Osteocyte (in vitro differentiated cells): ENCODE measurements around the gene LSM11. TPM values are rescaled to one million over a fixed set of nuclear protein-coding genes. Genes with fewer than 3 reads are reported as not detected.

Source experiments
- DNase-seq: peaks from one replicate; pipeline ENCODE4 v3.0.0; 2021; ENCODE audit warnings: mixed read lengths; ENCODE audit not compliant: unreplicated experiment; ENCODE audit errors: extremely low spot score
- H3K27ac Mint-ChIP-seq: one replicate; pipeline ENCODE4 v1.8.0; 2021; ENCODE audit warnings: mild to moderate bottlenecking, mixed read lengths; ENCODE audit not compliant: unreplicated experiment
- H3K27me3 Mint-ChIP-seq: one replicate; pipeline ENCODE4 v1.8.0; 2021; ENCODE audit warnings: mixed read lengths; ENCODE audit not compliant: unreplicated experiment
- H3K36me3 Mint-ChIP-seq: one replicate; pipeline ENCODE4 v1.8.0; 2021; ENCODE audit warnings: mixed read lengths; ENCODE audit not compliant: unreplicated experiment
- H3K4me1 Mint-ChIP-seq: one replicate; pipeline ENCODE4 v1.8.0; 2021; ENCODE audit warnings: mixed read lengths; ENCODE audit not compliant: unreplicated experiment
- H3K4me3 Mint-ChIP-seq: one replicate; pipeline ENCODE4 v1.8.0; 2021; ENCODE audit warnings: mild to moderate bottlenecking, moderate library complexity, mixed read lengths; ENCODE audit not compliant: unreplicated experiment
- H3K9me3 Mint-ChIP-seq: one replicate; pipeline ENCODE4 v1.8.0; 2021; ENCODE audit warnings: mixed read lengths; ENCODE audit not compliant: unreplicated experiment
- total RNA-seq: library from RNA; stranded (reverse); gene quantifications from 2 replicates; pipeline ENCODE4 v1.2.1, GENCODE V29; 2021
- TF ChIP-seq, protein P1 (sequence below): fragments of 200-600 bp; sonication (generic); IDR thresholded peaks from 2 replicates; pipeline ENCODE4 v1.5.0; 2021; ENCODE audit warnings: antibody characterized with exemption, mild to moderate bottlenecking, moderate library complexity

Gene LSM11
- total RNA-seq, 1 donor from 2014 or later, result 7.2 TPM

DNA sequence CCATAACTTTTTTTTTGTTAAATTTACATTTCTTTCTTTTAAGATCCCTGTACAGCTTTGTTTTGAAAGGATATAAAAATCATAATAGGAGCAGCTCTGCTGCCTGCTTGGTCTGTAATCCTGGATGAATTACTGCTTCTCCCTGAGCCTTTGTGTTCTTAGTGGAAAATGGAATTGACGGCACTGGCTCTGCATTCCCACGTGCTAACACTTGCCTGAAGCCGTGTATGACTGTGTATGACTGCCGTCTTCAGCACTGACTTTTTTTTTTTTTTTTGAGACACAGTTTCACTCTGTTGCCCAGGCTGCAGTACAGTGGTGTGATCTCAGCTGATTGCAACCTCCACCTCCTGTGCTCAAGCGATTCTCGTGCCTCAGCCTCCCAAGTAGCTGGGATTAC lies 7.5 kb upstream of the LSM11 start:
- peaks cover 14% of the 10 kb centered on the region for H3K36me3 Mint-ChIP-seq
- peaks cover 13% of the 10 kb centered on the region for H3K4me1 Mint-ChIP-seq
- H3K27me3 Mint-ChIP-seq, result no peaks in the 10 kb centered on the region
- TF ChIP-seq, protein P1, sequence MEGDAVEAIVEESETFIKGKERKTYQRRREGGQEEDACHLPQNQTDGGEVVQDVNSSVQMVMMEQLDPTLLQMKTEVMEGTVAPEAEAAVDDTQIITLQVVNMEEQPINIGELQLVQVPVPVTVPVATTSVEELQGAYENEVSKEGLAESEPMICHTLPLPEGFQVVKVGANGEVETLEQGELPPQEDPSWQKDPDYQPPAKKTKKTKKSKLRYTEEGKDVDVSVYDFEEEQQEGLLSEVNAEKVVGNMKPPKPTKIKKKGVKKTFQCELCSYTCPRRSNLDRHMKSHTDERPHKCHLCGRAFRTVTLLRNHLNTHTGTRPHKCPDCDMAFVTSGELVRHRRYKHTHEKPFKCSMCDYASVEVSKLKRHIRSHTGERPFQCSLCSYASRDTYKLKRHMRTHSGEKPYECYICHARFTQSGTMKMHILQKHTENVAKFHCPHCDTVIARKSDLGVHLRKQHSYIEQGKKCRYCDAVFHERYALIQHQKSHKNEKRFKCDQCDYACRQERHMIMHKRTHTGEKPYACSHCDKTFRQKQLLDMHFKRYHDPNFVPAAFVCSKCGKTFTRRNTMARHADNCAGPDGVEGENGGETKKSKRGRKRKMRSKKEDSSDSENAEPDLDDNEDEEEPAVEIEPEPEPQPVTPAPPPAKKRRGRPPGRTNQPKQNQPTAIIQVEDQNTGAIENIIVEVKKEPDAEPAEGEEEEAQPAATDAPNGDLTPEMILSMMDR, result no peak
- H3K27ac Mint-ChIP-seq, result no peak overlapping the region
- no peaks in the 10 kb centered on the region for H3K9me3 Mint-ChIP-seq
- no peak overlapping the region for H3K4me3 Mint-ChIP-seq
- DNase-seq, result no peak

DNA sequence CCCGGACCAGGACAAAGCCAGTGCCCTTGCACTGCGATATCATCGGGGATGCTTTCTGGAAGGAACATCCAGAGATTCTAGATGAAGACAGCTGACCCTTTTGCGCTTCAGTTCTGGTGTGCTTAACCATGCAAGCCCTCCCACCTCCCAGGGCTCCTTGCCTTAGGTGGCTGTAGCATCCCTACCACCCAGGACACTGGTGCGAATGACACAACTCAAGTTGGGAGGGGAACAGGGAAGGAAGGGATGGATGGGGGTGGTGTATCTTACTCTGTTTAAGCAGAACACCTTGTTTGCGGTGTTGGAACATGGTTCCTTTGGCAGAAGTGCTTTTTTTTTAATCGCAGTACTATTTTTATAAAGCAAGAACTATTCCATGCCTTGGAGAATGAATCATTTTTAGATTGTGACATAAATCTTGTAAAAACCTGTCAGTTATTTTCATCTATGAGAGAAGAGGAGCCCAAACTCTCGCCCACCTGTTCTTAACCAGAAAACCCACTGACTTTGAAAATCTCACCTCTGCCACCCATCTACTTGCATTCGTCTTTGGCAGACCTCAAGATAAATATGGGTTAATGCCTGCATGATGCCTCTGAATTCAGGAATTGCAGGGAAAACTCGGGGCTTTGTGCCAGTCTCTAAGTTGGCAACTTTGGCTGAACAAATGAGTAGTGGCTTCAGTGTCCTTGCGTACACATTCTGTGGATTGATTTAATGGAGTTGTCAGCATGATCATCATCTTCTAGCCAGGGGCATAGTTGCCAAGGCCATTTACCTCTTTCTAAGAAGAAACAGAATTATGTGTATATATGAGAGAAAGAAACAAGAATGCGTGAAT lies 3.9 kb upstream of the LSM11 start:
- H3K4me3 Mint-ChIP-seq, result no peak overlapping the region
- H3K27me3 Mint-ChIP-seq, result no peaks in the 10 kb centered on the region
- no peak overlapping the region for H3K27ac Mint-ChIP-seq
- peaks cover 5% of the 10 kb centered on the region for H3K4me1 Mint-ChIP-seq
- TF ChIP-seq, protein P1, result no peak
- H3K9me3 Mint-ChIP-seq, result no peaks in the 10 kb centered on the region
- no peak for DNase-seq
- H3K36me3 Mint-ChIP-seq, result peaks cover 11% of the 10 kb centered on the region

DNA sequence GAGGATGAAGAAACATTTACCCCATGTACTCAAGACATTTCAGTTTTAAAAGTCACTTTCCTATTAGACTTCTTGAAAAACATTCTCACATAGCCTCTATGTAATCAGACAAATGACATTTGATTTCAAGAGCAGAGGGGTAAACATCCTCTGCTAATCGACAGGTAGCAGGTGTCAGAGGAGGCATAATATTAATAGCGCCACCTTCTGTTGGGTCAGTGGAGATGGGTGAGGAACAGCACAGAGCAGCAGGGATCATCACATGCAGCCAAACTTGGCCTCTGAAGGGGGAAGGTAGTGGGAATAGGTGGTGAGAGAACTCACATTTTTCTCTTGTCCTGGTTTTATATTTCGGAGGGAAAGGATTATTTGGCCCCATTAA lies 3.3 kb upstream of the LSM11 start:
- Mint-ChIP-seq H3K9me3 (no peaks in the 10 kb centered on the region), H3K4me1 (peaks cover 11% of the 10 kb centered on the region), H3K27me3 (no peaks in the 10 kb centered on the region), H3K36me3 (peaks cover 11% of the 10 kb centered on the region), H3K4me3 (no peak overlapping the region), H3K27ac (no peak overlapping the region)
- TF ChIP-seq, protein P1, result peak; percentile 54
- DNase-seq, result no peak

DNA sequence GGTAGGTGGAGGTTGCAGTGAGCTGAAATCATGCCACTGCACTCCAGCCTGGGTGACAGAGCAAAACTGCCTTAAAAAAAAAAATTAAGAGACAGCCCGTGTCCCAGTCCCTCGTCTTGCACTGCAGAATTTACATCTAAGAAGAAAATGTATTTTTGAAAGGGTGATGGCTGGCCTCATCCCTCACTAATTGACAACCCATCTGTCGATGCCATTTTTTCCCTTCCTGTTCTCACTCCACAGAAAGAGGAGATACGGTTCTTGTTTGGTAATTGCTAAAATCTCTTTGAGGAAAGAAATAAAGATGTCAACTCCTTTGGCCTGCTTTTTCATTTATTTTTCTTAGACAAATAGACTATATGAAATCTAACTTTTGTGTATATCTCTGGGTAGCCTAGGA lies 2.4 kb upstream of the LSM11 start:
- Mint-ChIP-seq H3K36me3 (peaks cover 11% of the 10 kb centered on the region), H3K27me3 (no peaks in the 10 kb centered on the region), H3K27ac (no peak overlapping the region)

More for the DNA sequence above, 2.4 kb upstream of the LSM11 start:
- no peak for DNase-seq
- Mint-ChIP-seq H3K4me1 (peaks cover 16% of the 10 kb centered on the region), H3K9me3 (no peaks in the 10 kb centered on the region), H3K4me3 (no peak overlapping the region)
- TF ChIP-seq, protein P1, result no peak
